Measurements from ENCODE around the gene CNKSR2. TPM values are rescaled to one million over a fixed set of nuclear protein-coding genes. Genes with fewer than 3 reads are reported as not detected.

The CNKSR2 gene
- total RNA-seq, 1 experiment from 2014 or later: not detected

DNA sequence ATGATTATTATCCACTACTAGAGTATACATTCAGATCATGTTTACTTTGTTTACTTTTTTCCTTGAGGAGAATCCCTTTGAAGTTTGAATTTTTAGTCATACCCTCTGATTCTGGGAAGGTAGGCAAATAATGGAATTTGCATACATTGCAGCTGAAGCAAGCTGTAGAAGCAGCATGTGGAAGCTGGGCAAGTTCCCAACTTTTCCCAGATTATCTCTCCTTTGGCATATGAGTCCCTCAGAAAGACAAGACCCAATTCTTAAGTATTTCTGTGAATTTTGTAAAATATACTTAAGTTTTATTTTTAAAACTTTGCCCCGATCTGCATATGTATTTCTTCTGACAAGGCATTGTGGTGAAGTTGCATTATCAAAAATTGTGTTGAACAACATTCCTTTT, 94.9 kb downstream of the CNKSR2 start:
- Histone ChIP-seq H3K27ac (ENCODE audit: low read depth, low read length) (no peak overlapping the region), H3K27me3 (ENCODE audit: insufficient read depth, low read length) (no peaks in the 10 kb centered on the region), H2AFZ (ENCODE audit: low read depth, low read length, poor library complexity, severe bottlenecking) (no peak overlapping the region), H3K9me2 (ENCODE audit: insufficient read depth) (no peaks in the 10 kb centered on the region), H3K9ac (ENCODE audit: low read length) (no peak overlapping the region), H3K4me2 (ENCODE audit: low read length) (no peak overlapping the region), H3K4me1 (ENCODE audit: control insufficient read depth in 1 of 2, insufficient read depth in 2 of 2, low read length in 2 of 2) (no peaks in the 10 kb centered on the region), H3K9me3 (ENCODE audit: control insufficient read depth in 1 of 2, insufficient read depth in 1 of 2, low read depth in 1 of 2, low read length in 2 of 2) (no peaks in the 10 kb centered on the region), H3K79me2 (ENCODE audit: insufficient read depth, low read length) (no peaks in the 10 kb centered on the region), H3K4me3 (replicated peaks in 1 of 2; ENCODE audit: low read depth in 1 of 2, low read length in 2 of 2) (no peak overlapping the region), H4K20me1 (ENCODE audit: insufficient read depth) (no peaks in the 10 kb centered on the region), H3K36me3 (ENCODE audit: control insufficient read depth in 1 of 2, insufficient read depth in 2 of 2, low read length in 2 of 2) (no peaks in the 10 kb centered on the region)
- no peak for DNase-seq (ENCODE audit: low read depth, low spot score)
- ChIA-PET POLR2A (no interaction called here), RAD21 (ENCODE audit: low non-redundant PET in 1 of 2, low total read pairs in 2 of 2, uncharacterized antibody in 2 of 2, unreplicated experiment in 2 of 2) (no interaction called here), CTCF (no interaction called here)
- TF ChIP-seq YY1 (IDR thresholded peaks at IDR 0.05; ENCODE audit: extremely low read depth, insufficient replicate concordance, low read depth, low read length) (no peak), FOSL1 (IDR thresholded peaks at IDR 0.05; ENCODE audit: low read depth) (no peak), RAD21 (IDR thresholded peaks at IDR 0.05; ENCODE audit: low read depth) (no peak), EZH2 (IDR thresholded peaks at IDR 0.05) (no peak), EGR1 (IDR thresholded peaks at IDR 0.05; ENCODE audit: low read depth) (no peak), CEBPB (IDR thresholded peaks at IDR 0.05; ENCODE audit: low read depth) (no peak), ELF1 (IDR thresholded peaks at IDR 0.05; ENCODE audit: borderline replicate concordance, low read depth) (no peak), CBX3 (IDR thresholded peaks at IDR 0.05; ENCODE audit: low read depth) (no peak)
- TF ChIP-seq, protein P1, sequence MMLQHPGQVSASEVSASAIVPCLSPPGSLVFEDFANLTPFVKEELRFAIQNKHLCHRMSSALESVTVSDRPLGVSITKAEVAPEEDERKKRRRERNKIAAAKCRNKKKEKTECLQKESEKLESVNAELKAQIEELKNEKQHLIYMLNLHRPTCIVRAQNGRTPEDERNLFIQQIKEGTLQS (IDR thresholded peaks at IDR 0.05): no peak
- no TSS peak for BruUV-seq (replicated peaks)
- intact Hi-C loops (cut with micrococcal nuclease): no loop called here
- ATAC-seq: no peak

DNA sequence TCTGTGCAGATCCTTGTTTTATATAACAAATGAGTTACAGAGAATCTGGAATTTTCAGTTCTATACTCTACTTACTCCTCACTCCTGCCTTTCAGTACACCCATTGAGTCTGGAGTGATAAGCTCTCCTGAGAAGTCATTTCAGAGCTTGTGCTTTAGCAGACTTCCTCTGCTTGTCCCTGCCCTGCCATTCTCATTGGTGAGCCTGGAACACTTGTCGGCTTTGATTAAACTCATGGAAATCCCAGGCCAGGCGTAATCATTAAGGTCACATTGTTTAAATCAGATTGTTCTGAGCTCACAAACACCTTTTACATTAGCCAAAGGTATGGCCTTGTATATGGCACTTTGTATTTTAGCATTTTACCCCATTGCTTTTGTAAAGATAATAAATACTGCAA, 102.7 kb downstream of the CNKSR2 start:
- intact Hi-C loops (cut with micrococcal nuclease): no loop called here
- Histone ChIP-seq H3K27ac (ENCODE audit: low read depth, low read length) (no peak overlapping the region), H3K27me3 (ENCODE audit: insufficient read depth, low read length) (no peaks in the 10 kb centered on the region), H3K9me2 (ENCODE audit: insufficient read depth) (no peaks in the 10 kb centered on the region), H3K4me1 (ENCODE audit: control insufficient read depth in 1 of 2, insufficient read depth in 2 of 2, low read length in 2 of 2) (no peaks in the 10 kb centered on the region), H3K79me2 (ENCODE audit: insufficient read depth, low read length) (no peaks in the 10 kb centered on the region), H3K9ac (ENCODE audit: low read length) (no peak overlapping the region), H3K4me2 (ENCODE audit: low read length) (no peak overlapping the region), H2AFZ (ENCODE audit: low read depth, low read length, poor library complexity, severe bottlenecking) (no peak overlapping the region), H3K36me3 (ENCODE audit: control insufficient read depth in 1 of 2, insufficient read depth in 2 of 2, low read length in 2 of 2) (no peaks in the 10 kb centered on the region), H3K9me3 (ENCODE audit: control insufficient read depth in 1 of 2, insufficient read depth in 1 of 2, low read depth in 1 of 2, low read length in 2 of 2) (no peaks in the 10 kb centered on the region), H4K20me1 (ENCODE audit: insufficient read depth) (no peaks in the 10 kb centered on the region), H3K4me3 (replicated peaks in 1 of 2; ENCODE audit: low read depth in 1 of 2, low read length in 2 of 2) (no peak overlapping the region)
- BruUV-seq (replicated peaks): no TSS peak
- POLR2A ChIA-PET: no interaction called here
- TF ChIP-seq SP1 (IDR thresholded peaks at IDR 0.05; ENCODE audit: low read depth): no peak
- no peak for TF ChIP-seq YY1 (IDR thresholded peaks at IDR 0.05; ENCODE audit: extremely low read depth, insufficient replicate concordance, low read depth, low read length)
- ATAC-seq (no peak), DNase-seq (ENCODE audit: low read depth, low spot score) (no peak)
- RAD21 ChIA-PET (ENCODE audit: low non-redundant PET in 1 of 2, low total read pairs in 2 of 2, uncharacterized antibody in 2 of 2, unreplicated experiment in 2 of 2): no interaction called here
- CTCF ChIA-PET: no interaction called here

Measured in HCT116 (cell line).